Inferior parietal cortex (tissue), 1 donor: ENCODE measurements around the gene ZDBF2.
"Not testable (repeated sequence)": the region's sequence is repeated elsewhere in the genome, so short reads cannot be mapped to it uniquely, and the experiment has no call there.

Experiments
- DNase-seq: peaks from one replicate; pipeline ENCODE4 v3.0.0-alpha.2; 2016; ENCODE audit errors: extremely low spot score

ZDBF2 gene

DNA sequence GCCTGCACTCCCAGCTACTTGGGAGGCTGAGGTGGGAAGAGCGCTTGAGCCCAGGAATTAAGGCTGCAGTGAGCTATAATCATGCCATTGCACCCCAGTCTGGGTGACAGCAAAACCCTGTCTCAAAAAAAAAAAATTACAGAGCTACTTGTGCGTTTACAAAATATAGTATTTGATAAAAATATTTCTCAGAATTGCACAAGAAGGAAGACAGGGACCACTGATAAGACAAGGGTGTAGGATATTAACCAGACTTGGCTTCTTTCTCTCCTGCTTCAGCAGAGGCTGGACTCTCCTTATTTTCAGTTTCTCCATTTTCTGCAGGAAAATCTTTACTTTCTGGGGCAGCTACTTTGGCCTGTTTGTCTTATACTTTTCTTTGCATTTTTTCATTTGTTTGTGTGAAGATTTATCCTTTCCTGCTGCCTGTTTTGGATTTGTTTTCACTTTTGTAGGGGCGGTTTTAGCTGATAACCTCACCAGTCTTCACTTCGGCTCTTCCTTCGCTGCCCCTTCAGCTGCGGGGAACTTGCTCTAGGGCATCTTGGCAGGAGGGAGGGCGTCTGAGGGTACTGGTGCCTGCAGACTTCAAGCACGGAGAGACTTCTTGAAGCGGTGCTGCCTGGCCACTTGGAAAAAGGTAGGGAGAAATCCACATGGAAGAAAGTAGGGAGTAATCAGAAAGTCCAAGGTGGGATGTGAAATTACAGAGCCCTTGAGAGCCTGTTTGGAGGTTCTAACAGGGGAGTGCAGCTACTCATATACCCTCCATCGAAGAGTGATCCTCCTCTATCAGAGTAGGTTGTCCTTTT, 14.9 kb upstream of the ZDBF2 start:
- no peak for DNase-seq

DNA sequence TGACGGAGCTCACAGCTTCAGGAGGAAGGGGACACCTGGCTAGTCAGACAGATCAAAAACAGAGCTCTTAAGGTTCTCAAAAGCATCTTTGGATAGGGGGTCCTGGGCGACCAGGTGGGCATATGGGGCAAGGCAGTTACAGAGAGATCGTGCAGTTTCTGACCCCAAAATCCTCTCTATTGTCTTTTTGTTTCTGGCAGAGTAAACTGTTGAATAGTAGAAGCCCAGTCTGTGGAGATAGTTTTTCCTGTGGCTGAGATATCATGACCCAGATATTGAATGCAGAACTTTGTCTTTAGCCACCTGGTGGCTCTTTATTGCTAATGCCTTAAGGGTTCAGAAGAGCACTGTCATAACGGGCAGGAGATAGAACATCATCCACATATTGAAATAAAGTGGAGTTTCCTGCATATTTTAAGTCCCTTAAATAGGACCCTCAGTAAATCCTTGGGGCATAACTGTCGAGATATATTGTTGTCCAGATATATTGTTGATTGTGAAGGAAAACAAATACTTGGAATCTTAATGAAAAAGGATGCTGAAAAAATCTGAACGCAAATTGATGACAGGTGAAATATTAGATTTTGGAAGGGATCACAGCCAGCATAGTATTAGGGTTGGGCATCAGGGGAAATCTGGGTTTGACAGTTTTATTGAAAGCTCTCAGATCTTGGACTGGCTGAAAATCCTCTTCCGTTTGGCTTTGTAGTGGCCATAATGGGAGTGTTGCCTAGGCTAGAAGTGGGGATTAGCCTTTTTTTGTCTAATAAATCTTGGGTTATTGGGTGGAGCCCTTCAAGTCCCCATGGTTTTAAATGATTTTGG, 14.1 kb upstream of the ZDBF2 start:
- DNase-seq: no peak

DNA sequence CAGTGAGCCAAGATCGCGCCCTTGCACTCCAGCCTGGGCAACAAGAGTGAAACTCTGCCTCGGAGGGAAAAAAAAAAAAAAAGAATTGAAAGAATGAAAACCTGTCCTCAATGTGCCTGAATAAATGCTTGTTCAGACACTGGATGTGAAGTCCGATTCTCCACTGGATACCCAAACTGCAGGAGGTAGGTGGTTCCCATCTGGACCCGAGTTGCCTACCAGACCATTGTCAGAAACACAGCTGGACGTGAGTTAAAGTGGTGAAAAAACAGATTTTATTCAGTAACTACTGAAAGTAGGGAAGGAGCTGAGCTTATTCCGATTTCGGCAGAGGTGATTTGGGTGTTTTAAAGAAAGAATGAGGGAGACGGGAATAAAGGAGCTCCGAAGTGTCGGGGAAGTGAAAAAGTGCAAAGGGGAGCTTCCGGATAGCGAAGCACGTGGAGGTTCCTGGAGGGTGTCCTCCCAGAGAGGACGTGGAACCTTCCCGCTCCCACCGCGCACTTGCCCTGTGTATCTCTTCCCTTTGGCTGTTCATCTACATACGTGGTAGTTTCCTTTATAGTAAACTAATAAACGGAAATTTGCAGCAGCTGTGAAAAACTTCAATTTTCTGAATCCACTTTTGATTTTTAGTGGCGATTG, 10.4 kb upstream of the ZDBF2 start:
- DNase-seq: no peak

DNA sequence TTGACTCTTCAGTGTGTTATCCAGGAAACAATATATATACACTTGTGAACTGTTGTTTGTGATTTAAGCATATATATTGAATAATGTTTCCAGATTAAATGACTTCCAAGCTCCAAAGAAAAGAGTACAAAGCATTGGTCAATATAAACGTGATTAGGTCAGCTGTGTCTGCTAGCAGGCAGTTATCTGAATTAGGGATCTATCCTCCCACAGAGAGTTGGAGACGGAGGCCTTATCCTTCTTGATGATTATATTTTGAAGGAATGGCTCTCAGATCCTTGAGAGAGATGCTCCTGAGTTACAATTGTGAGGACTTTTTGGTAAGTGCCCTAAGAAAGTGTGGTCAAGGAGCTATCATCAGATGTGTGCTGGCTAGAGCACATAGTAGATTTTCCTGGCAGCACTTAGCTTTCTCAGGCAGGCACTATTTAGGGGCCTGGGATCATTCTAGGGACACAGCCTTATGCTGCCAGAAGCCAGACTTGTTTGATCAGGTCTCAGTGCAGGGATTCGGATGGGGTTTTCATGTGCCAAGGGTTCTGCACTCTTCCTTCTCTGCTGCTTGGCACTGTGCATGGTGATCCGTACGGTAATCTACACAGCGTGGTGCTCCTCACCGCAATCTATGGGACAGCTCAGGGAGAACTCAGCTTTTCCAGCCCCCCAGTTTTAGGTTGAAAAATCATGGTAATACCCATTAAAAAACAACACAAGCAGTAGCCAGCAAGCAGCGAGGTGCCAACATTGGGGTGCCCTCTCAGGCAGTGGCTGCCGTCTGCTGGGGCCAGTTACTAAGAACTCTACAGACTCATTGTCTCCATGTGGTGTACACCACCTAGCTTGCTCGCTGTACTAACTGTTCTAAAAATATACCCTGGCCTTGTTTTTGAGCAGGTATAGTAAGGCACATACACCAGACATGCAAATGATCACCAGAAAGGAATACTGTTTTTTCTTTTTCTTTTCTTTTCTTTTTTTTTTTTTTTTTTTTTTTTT, 8.0 kb upstream of the ZDBF2 start:
- DNase-seq: no peak

GRCh38 chr2:206267567-206267966, 6.9 kb upstream of the ZDBF2 start:
- DNase-seq: no peak

DNA sequence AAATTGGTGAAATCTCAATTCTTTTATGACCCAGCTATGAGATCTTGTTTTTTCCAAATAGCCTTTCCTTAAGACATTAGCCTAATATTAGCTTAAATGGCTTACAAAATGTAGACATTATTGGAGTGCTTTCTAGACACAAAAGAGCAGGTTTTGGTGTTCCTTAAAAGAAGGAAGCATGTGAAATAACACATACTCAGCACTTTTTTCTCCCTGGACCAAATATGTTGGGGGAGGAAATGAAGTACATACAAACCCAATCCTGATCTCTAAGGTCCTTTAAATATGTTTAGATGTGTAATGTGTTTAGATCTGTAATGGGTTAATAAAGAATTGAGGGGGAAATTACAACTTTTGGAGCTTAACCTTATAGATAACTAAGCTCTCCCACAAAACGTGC, 3.4 kb upstream of the ZDBF2 start:
- DNase-seq: no peak

GRCh38 chr2:206273905-206274304, 558 bp upstream of the ZDBF2 start:
- peak; percentile 6 for DNase-seq

DNA sequence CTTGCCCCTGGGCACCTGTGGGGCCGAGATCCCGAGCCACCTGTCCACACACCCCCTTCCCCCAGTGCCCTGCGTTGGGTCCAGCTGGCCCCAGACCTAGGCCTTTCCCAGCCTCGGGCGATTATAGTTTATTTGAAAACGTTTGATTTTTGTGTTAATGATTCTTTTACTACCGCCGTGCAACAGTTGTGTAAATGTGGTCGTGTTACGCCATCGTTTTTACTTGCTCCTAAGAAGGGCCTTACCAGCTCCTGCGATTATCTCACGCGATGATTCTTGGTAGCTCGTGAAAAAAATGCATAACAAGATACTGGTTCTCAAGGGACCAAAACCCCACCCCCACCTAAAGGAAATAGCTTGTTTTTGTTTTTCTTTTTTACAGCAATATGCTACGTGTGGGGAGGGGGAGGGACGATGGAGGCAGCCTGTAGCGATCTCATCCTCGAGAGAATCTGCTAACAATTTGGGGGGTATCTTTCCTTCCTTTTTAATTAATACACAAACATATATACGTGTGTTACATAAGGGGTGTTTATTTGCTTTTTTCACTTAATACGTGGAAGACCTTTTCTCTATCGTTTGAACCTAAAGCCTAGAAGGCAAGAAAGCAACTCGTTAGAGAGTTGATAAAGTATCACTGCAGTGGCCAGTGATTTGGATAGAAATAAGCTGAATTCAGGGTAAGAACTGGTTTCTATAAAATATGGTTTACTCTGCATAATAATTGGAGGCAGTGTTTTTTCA, 1.0 kb downstream of the ZDBF2 start:
- DNase-seq: peak; percentile 20

DNA sequence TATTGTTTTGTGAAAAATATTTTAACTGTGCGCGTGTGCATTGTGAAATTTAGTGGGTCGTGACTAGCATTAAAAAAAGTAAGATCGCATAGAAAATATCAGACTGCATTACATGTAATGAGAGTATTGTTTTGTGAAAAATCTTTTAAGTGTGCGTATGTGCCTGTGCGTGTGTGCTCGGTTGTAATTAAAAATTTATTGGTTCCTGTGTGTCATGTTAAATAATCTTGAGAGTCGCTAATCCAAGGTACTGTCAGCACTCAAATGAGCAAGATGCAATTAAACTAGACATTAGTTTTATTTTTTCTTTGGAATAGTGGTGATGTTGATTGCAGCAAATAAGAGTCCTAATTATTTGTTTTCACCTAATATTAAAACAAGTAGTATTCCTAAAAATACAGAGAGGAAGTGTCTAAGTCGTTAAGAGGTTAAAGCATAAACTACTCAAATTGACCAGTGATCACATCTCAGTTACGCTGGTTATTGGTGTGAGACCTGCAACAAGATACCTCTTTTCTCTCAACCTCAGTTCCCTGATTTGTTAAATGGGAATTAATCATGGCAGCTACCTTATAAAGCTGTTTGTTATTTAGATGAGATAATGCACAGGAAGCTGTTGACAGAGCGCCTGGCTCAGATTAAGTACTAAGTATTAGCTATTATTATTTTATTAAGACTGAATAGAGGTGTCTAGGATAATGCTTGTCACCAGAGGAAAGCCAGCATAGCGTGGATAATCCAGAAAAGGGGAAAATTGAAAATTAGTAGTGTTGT, 1.9 kb downstream of the ZDBF2 start:
- peak; percentile 9 for DNase-seq

DNA sequence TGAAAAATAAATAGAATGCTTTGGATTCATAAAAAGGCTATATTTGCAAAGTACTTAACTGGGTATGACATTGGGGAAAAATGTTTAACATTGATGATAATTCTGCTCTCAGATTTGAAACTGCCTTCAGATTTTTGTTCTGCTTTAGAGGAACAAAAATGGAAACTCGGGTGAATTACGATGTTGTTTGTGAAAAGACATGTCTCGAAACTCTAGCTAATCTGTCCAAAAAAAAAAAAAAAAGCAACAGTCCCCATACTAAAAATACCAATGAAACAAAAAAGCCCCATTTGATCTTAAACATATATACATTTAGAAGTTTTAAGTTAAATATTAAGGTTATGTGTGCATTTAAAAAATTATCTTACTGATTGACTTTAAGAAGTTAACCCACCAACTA, 3.0 kb downstream of the ZDBF2 start:
- DNase-seq: no peak

- no peak for DNase-seq
Observed at GRCh38 chr2:206282746-206283145, 8.3 kb downstream of the ZDBF2 start.

- DNase-seq: no peak
Observed at GRCh38 chr2:206287197-206287596, 12.7 kb downstream of the ZDBF2 start.

DNA sequence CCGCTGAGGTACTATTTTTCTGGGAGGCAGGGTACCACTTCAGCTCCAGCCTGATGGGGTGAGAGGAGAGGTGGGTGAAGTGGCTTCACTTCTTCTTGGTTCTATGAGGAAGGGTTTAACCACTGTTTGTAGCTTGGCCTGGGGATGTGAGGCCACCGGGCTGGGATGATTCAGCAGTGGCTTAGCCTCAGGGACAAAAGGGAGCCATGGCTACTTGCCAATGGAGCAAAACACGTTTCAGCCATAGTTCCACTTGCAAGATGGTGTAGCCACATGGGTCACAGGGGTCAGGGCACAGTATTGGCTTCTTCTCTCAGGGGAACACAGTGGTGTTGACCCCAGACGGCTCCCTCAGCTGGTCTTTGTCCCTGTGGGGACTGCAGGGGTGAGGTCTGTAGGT, 14.9 kb downstream of the ZDBF2 start:
- DNase-seq: no peak

GRCh38 chr2:206296128-206296527, 21.7 kb downstream of the ZDBF2 start:
- DNase-seq: no peak

DNA sequence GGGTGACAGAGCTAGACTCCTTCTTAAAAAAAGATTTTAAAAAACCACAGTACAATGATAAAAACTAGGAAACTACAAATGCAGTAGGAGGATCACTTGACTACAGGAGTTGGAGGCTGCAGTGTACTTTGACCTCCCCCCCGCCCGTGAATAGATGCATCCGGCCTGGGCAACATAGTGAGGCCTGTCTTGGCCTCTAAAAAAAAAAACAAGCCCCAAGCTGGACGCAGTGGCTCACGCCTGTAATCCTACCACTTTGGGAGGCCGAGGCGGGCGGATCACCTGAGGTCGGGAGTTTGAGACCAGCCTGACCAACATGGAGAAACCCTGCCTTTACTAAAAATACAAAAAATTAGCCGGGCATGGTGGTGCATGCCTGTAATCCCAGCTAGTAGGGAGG, 25.1 kb downstream of the ZDBF2 start:
- DNase-seq: not testable (repeated sequence)

DNA sequence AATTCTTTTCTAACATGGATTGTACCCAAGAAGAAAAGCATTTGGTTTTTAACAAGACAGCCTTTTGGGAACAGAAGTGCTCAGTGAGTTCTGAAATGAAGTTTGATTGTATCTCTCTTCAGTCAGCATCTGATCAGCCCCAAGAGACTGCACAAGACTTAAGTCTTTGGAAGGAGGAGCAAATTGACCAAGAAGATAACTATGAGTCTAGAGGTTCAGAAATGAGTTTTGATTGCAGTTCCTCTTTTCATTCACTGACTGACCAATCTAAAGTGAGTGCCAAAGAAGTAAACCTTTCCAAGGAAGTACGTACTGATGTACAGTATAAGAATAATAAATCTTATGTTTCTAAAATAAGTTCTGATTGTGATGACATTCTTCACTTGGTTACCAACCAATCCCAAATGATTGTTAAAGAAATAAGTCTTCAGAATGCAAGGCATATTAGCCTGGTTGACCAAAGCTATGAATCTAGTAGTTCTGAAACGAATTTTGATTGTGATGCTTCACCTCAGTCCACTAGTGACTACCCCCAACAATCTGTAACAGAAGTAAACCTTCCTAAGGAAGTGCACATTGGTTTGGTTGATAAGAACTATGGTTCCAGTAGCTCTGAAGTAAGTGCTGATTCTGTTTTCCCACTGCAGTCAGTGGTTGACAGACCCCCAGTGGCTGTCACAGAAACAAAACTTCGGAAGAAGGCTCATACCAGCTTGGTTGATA, 31.2 kb downstream of the ZDBF2 start:
- no peak for DNase-seq

GRCh38 chr2:206311026-206311425, 36.6 kb downstream of the ZDBF2 start:
- no peak for DNase-seq

- no peak for DNase-seq
Observed at GRCh38 chr2:206316141-206316540, 41.7 kb downstream of the ZDBF2 start.

DNA sequence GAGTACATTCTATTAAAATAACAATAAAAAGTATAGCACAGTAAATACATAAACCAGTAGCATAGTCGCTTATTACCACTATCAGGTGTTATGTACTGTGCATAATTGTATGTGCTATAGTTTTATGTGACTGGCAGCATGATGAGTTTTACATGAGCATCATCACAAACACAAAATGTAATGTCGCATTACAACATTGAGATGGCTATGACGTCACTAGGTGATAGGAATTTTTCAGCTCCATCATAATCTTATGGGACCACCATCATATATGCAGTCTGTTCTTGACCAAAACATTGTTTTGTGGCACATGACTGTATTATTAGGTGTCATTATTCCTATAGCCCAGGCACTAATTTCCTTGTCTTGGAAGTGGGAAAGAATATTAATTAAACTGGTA, 48.6 kb downstream of the ZDBF2 start:
- no peak for DNase-seq
